Adipose tissue (tissue), 3 donors: Measurements from ENCODE around the gene MINDY4. TPM values are rescaled to one million over a fixed set of nuclear protein-coding genes. Genes with fewer than 3 reads are reported as not detected.

Source experiments
- H3K27ac ChIP-seq: one replicate; pipeline ENCODE4 v1.5.1; 2013; ENCODE audit warnings: low read depth, low read length
- WGBS, 3 donors: extraction: QIAGEN DNeasy Blood & Tissue Kit; methylation state at CpG; one replicate each; pipeline ENCODE4 v1.1.7; 2013; 5-methylcytosine and 5-hydroxymethylcytosine counted together
- polyA plus RNA-seq, 3 donors: library from polyadenylated mRNA; stranded (reverse); fragments of 200-250 nt; gene quantifications; one replicate each; pipeline ENCODE4 v1.2.3, GENCODE V29; 2013
- donor health status: healthy with polysubstance abuse.
- donor health status: Bipolar disorder and iron deficiency.
- donor health status: healthy.

The MINDY4 gene
- polyA plus RNA-seq, 3 donors: 2.5 to 3.6 (median 2.5) TPM

GRCh38 chr7:30912021-30912730, 141.0 kb downstream of the MINDY4 start:
- 68 to 79% (median 72%) methylated on average over 26 of the region's 26 CpGs for WGBS, 3 donors
- no peak overlapping the region for H3K27ac ChIP-seq

DNA sequence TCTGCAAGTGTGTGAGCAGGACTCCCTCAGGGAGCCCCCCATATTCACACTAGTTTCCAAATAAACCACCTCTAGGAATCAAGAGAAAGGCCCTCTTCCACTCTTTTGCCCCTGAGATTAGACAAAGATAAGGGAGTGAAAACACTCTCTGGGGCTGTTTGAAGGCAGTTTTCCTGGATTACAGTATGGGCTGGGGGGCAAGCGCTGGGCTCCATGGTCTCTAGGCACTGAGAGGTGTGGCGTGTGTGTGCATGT, 141.4 kb downstream of the MINDY4 start:
- H3K27ac ChIP-seq: no peak overlapping the region
- 36 to 90% (median 83%) methylated on average over 2 of the region's 2 CpGs for WGBS, 3 donors

DNA sequence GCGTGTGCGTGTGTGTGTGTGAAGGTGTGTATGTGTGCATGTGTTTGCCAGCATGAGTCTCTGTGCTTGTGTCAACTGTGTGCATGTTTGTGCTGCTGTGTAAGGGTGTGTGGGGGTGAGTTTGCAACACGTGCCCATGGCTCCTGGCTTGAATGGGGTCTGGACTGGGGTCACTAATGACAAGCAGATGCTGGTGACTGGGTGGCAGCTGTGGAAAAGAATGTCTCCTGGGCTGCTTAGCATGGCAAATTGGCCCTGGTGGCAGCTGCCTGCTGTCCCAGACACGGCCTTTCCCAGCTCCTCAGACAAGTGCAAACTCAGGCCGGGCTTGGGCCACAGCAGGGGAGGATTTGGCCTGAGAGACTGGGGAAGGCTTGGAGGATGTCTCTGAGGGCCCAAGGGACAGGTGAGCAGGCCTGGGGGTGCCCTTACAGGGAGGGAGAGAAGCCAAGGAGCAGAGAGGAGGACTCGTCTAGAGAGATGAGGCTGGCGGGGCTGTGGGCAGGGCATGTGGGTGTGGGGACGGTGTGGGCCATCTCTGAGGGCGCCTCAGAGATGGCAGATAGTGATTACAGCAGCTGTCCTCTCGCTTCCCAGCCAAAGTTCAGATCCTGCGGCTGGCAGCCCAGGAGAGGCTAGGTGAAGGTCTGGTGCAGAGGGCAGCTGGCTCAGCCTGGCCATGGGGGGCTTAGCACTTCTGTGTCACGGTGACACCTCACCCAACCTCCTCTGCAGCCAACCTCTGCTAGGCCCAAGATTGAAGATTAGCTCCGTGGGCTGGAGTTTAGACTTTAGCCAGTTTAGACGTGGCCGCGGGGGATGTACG, 142.0 kb downstream of the MINDY4 start:
- H3K27ac ChIP-seq: no peak overlapping the region
- WGBS, 3 donors: 37 to 74% (median 73%) methylated on average over 17 of the region's 17 CpGs

- 77 to 80% (median 80%) methylated on average over 16 of the region's 16 CpGs for WGBS, 3 donors
- no peak overlapping the region for H3K27ac ChIP-seq
Measured at GRCh38 chr7:30913821-30914515, 142.8 kb downstream of the MINDY4 start.

GRCh38 chr7:30914596-30914995, 143.4 kb downstream of the MINDY4 start:
- 37 to 62% (median 56%) methylated on average over 4 of the region's 4 CpGs for WGBS, 3 donors
- H3K27ac ChIP-seq: no peak overlapping the region

GRCh38 chr7:30915005-30915601, 143.9 kb downstream of the MINDY4 start:
- 56 to 74% (median 63%) methylated on average over 11 of the region's 11 CpGs for WGBS, 3 donors

GRCh38 chr7:30915751-30916150, 144.5 kb downstream of the MINDY4 start:
- H3K27ac ChIP-seq: no peak overlapping the region
- WGBS, 3 donors: 57 to 67% (median 64%) methylated on average over 4 to 6 of the region's 6 CpGs

More at GRCh38 chr7:30915005-30915601, 143.9 kb downstream of the MINDY4 start:
- no peak overlapping the region for H3K27ac ChIP-seq

- H3K27ac ChIP-seq: no peak overlapping the region
- WGBS, 3 donors: 63 to 80% (median 71%) methylated on average over 3 of the region's 3 CpGs
Measured at GRCh38 chr7:30916255-30916654, 145.0 kb downstream of the MINDY4 start.

- WGBS, 3 donors: 79 to 83% (median 82%) methylated on average over 7 of the region's 7 CpGs
- no peak overlapping the region for H3K27ac ChIP-seq
Measured at GRCh38 chr7:30916767-30917166, 145.6 kb downstream of the MINDY4 start.

DNA sequence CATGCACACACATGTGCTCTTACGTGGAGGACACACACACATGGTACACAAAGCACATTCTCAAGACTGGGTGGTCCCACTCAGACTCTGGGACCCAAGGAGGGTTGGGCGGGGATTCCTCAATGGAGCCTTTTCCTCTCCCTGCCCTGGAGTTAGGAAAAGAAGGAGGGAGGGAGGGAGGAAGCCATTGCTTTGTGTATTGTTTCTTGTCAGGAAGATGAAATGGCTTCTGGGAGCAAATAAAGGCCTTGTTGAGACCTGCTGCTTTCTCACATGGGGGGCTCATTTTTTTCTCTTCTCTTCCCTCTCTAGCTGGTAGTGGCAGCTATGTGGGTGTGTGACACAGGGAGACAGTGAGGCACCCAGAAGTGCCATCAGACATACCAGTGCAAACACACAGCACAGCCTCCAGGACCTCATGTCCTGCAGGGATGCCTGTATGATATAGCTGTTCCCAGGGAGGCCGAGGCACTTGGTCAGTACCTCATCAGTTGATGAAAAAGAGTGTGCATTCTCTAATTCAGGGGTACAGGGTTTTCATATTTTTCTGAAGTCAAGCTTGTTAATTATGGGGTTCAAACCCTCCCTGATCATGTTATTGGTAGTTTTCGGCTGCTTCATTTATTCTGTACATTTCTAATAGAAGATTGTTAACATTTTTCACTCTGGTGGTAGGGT, 146.1 kb downstream of the MINDY4 start:
- WGBS, 3 donors: 81 to 82% (median 81%) methylated on average over 4 of the region's 4 CpGs
- no peak overlapping the region for H3K27ac ChIP-seq

- no peak overlapping the region for H3K27ac ChIP-seq
- 80 to 92% (median 86%) methylated on average over 4 of the region's 4 CpGs for WGBS, 3 donors
Measured at GRCh38 chr7:30918676-30919075, 147.5 kb downstream of the MINDY4 start.

DNA sequence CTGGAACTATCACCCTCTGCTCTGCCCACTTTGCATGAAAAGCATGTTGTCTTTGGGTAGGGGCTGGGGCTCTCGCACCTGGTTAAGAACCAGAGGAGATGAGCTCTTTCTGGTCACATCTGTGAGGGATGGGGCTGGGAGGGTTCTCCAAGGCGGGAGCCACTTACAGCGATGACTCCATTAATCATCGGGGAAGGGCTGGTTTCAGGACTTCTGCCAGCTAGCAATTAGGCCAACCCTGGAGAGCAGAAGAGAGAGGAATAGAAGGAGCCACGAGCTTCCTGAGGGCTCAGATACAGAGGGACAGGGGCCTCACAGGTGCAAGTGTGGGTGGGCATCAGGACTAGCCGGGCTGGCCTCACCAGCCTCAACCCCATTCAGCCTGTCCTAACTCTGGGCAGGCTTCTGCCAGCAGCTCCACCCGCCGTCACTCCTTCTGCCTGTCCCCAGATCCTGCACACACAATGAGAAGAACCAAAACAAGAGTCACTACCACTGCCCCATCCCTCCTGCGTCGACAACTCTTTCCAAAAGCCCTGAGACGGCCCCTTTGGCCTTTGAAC, 148.9 kb downstream of the MINDY4 start:
- H3K27ac ChIP-seq: no peak overlapping the region
- 55 to 70% (median 57%) methylated on average over 11 of the region's 11 CpGs for WGBS, 3 donors

DNA sequence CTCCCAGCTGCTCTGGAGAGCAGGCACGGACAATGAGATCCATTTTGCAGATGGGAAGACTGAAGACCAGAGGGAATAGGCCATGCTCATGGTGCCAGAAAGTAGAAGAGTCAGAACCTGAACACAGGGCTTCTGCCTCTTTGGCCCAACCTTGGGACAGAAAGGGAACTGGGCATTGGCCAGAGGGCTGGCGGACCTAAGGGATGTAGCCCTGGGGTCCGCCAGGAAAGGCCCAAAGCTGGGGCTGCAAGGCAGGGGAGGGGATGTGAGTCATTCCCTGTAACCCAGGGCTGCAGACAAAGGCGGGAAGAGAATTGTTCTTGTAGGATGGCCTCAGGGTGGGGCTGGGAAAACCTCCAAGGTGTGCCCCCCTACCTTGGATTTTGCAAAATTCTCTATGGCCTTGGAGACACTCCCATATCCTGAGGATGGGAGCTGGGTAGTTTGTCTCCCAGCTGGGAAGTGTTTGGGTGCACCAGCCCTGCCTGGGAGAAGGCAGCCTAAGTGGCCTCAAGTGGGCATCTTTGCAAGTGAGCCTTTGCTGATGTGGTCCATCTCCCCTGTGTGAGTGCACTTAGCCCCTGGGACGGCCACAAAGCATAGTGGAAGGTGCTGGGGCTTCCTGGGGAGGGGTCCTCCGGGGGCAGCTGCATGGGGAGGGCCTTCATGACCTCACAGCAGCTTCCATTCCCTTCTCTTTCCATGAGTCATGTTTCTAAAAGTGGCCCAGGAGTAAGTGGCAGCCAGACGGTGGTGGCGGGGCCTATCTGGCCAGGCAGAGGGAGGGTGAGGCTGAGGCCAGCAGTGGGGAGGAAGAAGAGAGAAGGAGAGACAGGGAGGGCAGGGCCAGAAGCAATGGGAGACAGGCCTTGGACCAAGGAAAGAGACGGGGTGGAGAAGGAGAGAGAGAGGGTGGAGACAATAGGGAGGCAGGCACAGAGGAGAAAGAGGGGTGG, 149.6 kb downstream of the MINDY4 start:
- 52 to 71% (median 62%) methylated on average over 9 of the region's 9 CpGs for WGBS, 3 donors
- H3K27ac ChIP-seq: no peak overlapping the region

- 88 to 89% (median 88%) methylated on average over 17 to 19 of the region's 19 CpGs for WGBS, 3 donors
Measured at GRCh38 chr7:30921540-30922401, 150.6 kb downstream of the MINDY4 start.

DNA sequence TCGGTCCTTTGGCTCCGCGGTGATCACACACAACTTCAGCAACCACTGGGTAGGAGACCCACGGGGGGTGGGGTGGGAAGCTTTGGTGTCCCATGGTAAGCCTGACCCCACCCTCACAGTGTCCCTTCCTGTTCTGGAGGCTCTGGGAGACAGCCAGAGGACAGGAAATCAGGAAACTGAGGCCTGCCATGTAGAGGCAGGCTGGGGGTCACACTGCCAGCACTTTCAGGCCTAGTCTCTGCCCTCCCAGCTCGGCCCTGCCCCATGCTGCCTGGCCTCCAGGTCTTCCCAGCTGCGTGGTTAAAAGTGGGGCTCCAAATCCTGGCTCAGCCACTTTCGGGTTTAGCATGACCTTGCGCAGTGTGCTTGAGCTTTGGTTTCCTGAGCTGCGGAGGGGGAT, 151.4 kb downstream of the MINDY4 start:
- no peak overlapping the region for H3K27ac ChIP-seq
- 86 to 93% (median 87%) methylated on average over 9 of the region's 9 CpGs for WGBS, 3 donors

More at GRCh38 chr7:30921540-30922401, 150.6 kb downstream of the MINDY4 start:
- H3K27ac ChIP-seq: no peak overlapping the region
